Fibroblast of skin of left quadriceps (primary cell): ENCODE measurements around the gene PIGL.
"Not testable (repeated sequence)": the region's sequence is repeated elsewhere in the genome, so short reads cannot be mapped to it uniquely, and the experiment has no call there.

Source experiments
- DNase-seq, 2 experiments: peaks; one replicate each; pipeline ENCODE4 v3.0.0-alpha.2; 2013; ENCODE audit warnings: low read depth in 2 of 2

Gene PIGL

DNA sequence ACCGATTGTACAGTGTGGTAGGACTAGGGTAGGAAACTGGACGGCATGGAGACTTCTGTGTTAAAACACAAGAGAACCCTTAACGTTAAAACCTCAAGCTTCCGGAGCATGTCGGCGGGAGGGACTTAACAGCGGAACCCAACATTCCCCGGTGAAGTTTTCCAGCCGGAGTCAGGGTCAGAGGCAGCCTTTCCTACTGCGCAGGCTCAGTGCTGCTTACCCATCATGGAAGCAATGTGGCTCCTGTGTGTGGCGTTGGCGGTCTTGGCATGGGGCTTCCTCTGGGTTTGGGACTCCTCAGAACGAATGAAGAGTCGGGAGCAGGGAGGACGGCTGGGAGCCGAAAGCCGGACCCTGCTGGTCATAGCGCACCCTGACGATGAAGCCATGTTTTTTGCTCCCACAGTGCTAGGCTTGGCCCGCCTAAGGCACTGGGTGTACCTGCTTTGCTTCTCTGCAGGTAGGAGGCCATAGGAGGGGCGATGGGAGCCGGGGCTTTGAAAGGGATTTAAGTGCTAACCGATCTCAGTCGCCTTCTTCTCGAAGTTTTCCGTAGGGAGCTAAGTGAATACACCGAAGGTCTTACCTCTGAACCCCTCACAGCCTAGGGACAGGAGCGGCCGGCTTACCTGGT is at the start of gene PIGL:
Gene PIGL (plus strand): TSS at position 209 of the 634 bp plus-strand sequence. CDS start 17 bp downstream, at position 226.
- peak; percentile 88 to 89 for DNase-seq

DNA sequence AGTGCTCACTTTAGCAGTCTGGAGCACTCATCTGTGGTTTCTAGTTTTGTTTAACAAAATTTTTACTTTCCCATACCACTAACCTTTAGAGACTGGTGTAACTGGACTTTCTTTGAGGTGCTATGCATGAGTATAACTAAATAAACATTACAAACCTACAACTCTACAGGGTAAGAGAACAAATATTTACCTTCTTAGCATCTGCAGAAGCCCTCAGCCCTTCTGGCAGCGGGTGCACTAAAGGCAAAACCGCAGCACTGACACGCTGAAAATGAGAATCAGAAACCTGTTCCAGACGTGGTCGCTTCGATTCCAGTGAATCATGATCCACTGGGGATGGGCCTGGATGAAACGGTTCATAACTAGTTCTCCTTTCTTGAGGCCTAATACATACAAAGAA is 45.4 kb upstream of the PIGL start:
- no peak for DNase-seq

DNA sequence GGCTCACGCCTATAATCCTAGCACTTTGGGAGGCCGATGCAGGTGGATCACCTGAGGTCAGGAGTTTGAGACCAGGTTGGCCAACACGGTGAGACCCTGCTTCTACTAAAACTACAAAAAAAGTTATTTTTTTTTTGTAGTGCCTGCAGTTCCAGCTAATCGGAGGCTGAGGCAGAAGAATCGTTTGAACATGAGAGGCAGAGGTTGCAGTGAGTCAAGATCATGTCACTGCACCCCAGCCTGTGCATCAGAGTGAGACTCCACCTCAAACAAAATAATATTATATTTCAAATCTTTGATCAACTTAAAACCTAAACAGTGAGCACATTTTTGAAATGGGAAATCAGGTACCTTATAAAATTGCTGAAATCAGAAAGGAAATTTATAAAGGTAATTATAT is 38.2 kb upstream of the PIGL start:
- DNase-seq = no peak

DNA sequence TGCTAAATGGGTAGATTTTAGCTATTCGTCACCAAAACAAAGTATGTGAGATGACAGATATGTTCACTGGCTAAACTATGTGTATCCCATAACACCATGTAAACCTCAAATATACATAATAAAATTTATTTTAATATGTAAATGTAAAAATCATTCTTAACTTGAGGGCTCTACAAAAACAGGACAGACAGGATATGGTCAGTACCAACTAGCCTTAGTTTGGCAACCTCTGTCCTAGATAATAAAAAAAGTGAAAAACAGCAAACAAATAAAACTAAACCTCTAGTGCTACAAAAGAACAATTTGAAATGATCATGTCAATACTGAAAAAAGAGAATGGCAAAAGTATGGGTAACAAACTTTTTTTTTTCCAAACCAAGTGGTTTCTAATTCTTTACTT is 35.4 kb upstream of the PIGL start:
- no peak for DNase-seq

DNA sequence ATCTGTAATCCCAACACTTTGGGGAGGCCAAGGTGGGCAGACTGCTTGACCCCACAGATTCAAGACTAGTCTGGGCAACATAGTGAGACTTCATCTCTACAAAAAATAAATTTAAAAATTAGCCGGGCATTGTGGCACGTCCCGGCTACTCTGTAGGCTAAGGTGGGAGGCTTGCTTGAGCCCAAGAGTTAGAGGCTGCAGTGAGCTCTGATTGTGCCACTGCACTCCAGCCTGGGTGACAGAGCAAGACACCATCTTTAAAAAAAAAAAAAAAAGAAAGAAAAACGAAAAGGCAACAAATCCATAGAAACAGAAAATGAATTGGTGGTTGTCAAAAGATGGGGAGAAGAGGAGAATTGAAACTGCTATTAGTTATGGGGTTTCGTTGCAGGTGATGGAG is 29.4 kb upstream of the PIGL start:
- DNase-seq = no peak

DNA sequence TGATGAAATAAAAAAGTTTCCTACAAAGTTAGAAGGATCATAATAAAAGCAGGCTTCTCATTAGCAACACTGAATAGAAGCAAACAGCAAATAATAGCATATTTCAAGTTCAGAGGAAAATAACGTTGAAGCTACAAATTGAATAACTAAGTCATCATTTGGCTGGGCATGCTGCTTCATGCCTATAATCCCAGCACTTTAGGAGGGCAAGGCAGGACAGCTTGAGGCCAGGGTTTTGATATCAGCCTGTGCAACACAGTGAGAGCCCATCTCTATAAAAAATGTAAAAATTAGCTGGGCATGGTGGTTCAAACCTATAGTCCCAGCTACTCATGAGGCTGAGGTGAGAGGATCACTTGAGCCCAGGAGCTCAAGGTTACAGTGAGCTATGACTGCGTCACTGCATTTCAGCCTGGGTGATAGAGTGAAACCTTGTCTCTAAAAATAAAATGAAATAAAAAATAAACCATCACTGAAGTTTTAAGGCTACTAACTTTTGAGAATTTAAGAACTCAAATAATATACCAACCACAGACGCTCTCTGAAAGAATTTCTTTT is 27.1 kb upstream of the PIGL start:
- DNase-seq = no peak

DNA sequence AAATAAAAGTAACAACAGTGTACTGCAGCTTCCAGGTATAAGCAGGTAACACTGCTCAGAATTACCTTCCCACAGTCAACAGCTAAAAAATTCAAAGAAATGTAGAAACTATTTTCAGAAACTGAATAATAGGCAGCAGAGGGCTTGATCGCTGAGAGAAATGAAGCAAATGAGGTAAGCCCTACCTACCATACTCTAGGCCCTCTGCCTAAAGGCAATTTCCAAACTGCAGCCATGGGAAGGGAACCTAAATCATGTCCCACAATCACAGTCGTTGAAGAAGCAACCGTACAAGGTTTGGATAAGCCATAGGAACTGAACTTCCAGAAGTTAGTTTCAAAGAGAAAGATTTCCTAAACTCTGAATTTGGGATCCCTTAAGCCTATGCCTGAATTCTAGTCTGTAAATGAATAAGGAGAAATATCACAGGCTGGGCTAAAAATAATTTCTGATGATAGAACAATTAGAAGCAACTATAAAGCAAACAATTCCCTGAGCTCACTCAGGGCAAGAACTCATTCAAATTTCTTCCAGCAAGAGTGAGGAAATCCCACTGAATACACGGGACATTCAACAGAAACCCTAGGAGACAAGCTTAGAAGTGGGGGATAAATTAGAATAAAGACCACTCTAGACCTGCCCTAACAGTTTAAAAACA is 26.2 kb upstream of the PIGL start:
- no peak for DNase-seq

DNA sequence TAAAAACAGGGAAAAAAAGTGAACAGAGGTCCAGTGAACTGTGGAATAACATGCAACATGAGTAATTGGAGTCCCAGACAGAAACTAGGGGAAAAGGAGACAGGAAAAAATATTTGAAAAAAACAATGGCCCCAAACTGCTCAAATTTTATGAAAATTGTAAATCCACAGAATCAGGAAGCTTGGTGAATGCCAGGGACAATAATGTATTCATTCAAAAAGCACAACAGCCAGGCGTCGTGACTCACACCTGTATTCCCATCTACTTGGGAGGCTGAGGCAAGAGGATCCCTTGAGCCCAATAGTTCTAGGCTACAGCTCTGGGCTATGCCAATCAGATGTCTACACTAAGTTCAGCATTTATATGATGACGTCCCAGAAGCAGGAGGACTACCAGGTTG is 25.4 kb upstream of the PIGL start:
- DNase-seq = no peak

DNA sequence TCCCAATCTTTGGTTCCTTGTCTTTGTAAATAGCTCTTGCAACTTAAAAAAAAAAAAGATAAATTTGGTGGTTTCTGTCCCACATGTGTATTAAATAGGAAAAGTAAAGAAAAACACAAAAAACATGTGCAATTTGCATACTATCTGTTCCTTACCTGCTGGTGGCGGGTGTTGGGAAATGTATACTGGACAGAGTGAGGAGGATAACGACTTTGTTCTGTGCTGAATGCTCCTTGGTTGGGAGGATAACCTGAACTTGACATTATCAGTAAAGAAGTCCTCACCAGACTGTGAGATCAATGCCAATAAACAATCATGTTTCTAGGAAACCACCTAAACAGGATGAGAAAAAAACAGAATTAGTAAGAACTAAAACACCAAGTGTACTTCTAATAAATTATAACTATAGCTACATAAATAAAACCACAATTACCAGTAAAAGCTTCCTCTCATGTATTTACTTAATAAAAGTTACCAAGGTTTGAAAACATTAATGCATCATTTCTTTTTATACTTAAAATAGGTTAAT is 22.6 kb upstream of the PIGL start:
- DNase-seq = not testable (repeated sequence)

DNA sequence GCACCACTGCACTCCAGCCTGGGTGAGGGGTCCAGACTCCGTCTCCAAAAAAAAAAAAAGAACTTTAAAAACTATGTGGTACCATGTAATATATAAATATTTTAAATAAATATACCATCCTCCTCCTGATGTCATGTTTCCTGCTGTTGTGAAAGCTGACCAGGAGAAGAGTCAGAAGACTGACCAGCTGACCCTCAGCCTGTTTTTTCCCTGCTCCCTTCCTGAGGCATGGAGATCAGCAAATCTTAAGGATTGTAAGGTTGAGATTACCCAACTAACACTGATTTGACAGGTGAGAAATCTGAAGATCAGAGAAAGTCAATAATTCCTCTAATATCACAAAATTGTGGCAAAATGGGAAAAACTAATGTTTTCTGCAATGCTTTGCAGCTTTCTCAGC is 19.7 kb upstream of the PIGL start:
- DNase-seq = no peak

DNA sequence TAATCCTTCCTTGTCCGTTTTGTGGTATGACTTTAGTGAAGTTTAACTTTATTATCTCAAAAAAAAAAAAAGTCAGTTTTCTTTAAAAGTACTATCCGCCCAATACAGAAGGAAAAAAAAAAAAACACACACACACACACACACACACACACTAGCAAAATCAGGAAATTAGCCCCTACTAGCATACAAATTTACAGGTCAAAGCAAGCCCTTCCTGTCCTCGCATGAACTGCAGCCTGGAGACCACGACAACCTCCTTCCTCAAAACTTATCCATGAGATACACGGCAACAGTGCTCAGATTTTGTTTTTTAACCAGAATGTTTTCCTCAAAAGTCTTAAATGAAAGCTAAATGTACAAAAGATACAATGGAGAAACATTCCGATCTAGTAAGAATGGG is 17.9 kb upstream of the PIGL start:
- DNase-seq = no peak

DNA sequence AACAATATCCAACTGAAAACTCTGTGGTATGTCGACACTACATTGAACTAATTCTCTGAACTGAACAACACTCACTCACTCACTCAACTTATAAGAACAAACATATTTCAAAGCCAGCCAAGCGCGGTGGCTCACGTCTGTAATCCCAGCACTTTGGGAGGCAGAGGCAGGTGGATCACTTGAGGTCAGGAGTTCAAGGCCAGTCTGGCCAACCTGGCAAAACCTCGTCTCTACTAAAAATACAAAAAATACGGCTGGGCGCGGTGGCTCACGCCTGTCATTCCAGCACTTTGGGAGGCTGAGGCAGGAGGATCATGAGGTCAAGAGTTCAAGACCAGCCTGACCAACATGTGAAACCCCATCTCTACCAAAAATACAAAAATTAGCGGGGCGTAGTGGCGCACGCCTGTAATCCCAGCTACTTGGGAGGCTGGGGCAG is 15.3 kb upstream of the PIGL start:
- not testable (repeated sequence) for DNase-seq

DNA sequence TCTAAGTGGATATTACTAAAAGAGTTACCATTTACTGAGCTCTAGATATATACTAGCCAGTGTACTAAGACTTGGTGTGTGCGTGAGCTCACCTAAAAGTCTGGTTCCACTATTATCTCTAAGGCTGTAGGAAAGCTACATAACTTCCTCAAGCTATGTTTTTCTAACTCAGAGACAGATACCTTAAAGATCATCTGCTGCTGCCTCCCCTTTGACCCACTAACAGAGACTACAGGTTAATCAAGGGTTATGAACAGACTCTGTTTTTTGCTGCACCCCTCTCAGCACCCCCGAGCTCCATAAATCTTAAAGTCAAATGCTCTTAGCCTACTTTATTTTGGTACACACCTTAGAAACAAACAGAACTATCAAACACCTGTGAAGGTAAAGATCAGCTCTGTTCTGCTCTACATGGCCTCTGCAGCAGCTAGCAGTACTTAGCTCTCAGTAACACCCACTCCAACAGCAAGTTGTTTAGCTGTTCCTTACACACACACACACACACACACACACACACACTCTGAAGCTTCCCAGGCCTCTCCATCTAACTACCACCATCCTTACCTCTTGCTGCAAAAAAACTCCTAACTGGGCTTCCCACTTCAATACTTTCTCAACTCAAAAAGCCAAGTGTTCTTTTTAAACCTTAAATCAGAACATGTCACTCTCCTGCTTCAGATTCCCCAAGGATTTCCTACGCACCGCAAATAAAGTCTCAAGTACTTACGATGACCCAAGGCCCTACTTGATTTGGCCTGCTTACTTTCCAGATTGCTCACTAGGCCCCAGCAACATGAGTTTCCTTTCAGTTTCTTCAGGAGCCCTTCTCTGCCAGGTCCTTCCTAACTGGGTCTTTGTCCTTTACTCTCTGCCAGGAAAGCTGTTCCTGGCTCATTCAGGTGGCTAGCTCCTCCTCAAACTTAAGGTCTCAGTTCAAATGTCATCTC is 14.2 kb upstream of the PIGL start:
- not testable (repeated sequence) for DNase-seq

DNA sequence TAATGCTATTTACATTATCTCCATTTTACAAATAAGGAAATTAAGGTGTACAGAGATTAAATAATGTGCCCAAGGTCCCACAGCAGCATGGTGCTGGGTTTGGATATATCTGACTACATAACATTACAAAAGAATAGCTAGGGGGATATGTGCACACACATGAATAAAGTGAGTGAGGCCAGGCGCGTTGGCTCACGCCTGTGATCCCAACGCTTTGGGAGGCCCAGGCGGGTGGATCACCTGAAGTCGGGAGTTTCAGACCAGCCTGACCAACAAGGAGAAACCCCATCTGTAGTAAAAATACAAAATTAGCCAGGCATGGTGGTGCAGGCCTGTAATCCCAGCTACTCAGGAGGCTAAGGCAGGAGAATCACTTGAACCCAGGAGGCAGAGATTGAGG is 12.2 kb upstream of the PIGL start:
- not testable (repeated sequence) for DNase-seq

DNA sequence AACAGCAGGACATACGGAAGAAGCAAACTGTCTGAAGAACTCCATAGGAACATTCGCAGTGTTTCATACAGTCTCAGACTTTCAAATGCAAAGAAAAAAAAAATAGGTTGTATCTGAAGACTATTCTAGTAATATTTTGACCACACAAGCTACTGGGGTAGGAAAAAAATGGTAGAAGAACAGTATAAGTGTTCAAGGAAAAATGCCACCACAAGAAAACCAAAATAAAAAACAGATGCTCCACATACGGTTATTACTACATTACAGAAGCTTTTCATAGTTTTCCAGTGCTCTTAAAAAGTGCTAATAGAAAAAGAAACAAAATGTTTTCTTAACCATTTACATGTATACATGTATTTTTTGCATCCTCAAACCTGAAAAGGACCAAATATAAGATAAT is 5.4 kb upstream of the PIGL start:
- peak; percentile 36 to 48 for DNase-seq

DNA sequence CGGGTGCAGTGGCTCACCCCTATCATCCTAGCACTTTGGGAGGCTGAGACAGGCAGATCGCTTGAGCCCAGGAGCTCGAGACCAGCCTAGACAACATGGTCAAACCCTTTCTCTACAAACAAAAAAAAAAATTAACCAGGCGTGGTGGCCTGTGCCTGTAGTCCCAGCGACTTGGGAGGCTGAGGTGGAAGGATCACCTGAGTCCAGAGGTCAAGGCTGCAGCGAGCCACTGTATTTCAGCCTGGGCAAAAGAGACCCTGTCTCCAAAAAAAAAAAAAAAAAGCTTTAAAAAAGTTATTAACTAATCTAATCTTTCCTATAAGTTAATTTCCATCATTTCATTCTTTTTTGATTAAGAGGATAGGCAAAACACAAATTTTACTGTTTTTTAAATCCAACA is 4.2 kb upstream of the PIGL start:
- no peak for DNase-seq

DNA sequence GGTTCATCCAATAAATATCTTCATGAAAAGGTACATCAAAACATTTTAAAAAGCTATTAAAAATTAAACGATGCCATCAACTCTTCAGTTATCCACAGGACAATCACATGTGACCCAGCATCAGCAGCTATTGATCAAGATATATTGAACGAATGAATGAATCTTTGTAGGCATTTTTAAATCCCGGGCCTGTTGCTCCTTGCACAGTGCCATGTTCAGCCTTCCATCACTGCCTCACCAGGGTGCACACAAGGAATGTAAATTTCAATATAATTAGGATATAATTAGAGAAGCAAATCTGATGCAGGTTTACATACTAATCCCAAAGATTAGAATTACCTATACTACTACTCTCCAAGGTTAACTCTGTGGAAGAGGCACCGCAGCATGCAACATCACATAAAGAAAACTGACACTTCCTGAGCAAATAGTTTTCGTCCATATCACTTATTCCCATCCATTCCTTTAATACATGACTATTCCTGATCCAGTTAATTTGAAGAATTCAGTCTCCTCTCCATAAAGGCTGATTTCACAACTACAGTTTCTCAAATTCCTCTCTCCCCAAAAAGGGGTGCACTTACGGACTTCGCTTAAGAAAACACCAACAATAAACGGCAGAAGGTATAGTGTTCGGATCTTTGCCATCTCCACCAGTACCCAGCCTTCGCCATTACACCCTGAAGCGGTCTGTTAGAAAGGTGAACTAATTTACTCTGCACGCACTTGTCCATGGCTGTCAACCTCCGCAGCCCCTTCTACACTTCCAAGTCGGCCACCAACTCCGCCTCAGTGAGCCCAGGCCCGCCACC is 2.6 kb upstream of the PIGL start:
- DNase-seq = no peak

DNA sequence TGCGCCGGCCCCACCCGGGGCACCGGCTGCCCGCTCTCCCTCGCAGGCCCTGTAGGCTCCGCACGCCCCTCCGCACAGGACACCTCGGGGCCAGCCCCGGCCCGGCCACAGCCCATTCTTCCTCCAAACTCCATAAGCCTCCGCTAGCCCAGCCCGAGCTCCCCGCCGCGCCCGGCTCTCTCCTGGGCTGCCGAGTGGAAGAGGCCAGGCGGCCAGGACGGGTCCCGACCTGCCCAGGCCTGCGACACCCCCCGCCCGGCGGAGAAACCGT is 2.1 kb upstream of the PIGL start:
- DNase-seq = no peak

DNA sequence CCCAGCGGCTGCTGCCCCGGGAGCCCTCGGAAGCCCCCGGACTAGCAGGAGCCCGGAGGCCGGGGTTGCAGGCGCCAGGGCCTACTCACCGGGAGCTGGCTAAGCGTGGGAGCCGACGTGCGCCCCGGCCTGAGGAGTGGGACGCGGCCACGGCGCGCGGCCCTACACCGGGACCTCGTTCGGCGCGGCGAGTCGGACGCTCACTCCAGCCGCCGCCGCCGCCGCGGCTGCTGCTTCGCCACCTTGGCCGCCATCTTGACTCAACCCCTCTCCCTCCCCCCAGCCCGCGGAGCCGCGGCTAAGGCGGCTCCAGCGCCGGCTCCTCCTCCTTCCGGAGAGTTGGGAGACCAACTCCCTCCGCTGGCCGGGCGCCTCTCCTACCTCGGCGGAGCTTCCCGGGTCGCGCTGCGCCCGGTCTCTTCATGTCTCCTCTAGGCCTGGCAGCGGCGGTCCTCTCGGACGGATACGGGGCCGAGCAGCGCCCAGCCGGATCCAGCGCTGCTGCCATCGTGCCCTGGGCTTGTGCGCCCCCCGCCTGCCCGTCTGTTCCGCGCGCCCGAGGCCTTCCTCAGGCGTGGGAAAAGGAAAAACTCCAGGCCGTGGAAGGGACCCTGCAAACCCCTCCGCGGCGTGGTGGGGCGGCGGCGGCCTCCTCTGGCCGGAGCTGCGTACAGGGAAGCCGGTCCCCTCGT is 1.6 kb upstream of the PIGL start, which contains the start of gene NCOR1:
Gene NCOR1 (minus strand): TSS at position 262 of the 692 bp plus-strand sequence. CDS start 20,965 bp downstream, outside the sequence.
- peak; percentile 86 to 88 for DNase-seq

DNA sequence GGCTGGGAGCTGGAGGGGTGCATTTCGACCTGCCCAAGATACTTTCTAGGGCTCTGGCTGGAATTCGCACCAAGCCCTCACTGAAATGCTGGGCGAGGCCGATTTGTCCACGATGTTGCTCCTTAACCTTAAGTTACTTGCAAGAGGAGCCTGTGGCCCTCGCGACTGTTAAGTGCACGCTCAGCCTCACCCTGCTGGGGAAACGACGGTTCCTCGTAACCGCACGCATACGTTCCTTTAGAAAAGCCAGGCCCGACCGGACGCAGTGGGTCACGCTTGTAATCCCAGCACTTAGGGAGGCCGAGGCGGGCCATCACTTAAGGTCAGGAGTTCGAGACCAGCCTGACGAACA is 1.1 kb upstream of the PIGL start:
- DNase-seq = no peak
